GM18526 (cell line): ENCODE data around the gene GPR39.

Source experiments
- POLR2A ChIP-seq: IDR thresholded peaks from 3 replicates; pipeline ENCODE4 v1.6.1; 2011; ENCODE audit not compliant: insufficient read length; ENCODE audit errors: extremely low read depth

The GPR39 gene

DNA sequence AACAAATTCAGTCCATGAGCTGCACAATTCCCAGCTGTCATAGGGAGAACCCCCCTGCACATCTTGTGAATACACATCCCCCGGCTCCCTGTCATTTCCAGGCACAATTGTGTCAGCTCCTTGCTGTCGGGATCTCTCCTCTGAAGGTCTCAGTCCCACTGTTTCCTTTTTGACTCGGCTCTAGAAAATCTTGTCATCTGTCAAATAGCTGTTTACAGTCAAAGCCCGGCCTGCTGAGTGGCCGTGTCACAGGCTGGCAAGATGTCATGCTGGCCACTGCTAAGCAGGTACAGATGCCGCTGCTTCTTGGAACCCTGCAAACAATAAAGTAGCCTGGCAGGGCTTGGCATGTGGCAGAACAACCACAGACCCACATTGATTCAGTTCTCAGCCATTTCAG lies 191.7 kb downstream of the GPR39 start:
- TF ChIP-seq POLR2A, result no peak

DNA sequence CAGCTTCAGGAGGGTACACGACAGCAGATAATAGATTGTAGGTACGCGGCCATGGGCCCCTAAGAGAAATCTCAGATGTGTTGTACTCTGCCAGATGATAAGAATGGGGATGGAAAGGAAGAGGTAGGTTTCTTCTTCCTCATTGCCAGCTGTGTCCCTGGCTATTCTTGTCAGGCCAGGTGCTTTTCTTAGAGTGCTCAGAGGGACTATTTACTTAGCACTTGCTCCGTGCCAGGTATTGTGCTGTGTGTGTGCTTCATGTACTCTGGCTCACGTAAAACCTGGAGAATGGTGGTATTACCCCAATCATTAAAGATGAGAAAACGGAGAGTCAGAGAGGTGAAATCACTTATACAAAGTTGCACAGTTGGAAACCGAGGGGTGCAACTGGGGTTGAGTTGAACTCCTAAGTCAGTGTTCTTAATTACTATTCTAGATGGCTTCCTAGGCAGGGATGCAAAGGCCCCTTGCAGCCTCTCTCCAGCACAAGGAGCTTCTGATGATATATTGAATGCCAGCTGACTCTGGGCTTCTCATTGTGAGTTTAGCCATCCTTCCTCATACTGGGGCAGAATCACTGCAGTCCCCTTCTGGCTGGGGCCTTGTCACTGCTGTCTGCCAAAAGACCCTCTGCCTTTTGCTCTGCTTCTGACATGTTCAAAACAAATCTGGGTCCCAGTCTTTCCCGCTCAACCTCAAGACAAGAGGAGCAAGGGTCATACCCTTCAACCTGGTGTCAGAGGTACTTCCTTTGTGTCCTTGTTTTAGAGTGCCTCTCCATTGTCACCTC lies 192.7 kb downstream of the GPR39 start:
- TF ChIP-seq POLR2A, result no peak

DNA sequence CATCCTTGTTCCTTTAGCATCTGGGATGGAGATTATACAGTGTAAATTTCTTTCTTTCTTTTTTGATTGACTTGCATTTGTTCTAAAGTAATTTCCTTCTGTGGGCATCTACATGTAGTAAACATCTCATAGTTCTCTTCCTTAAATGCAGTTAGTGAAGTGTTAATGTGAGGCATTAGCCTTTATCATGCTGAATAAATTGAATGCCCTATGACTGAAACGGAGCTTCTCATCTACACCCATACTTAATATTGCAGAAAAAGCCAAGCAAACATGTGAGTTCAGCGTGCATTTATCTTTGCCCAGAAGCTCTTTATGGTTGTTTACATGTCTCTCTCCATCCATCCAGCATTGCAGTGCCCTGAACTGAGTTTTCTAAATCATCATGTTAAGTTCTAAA lies 195.1 kb downstream of the GPR39 start:
- no peak for TF ChIP-seq POLR2A

DNA sequence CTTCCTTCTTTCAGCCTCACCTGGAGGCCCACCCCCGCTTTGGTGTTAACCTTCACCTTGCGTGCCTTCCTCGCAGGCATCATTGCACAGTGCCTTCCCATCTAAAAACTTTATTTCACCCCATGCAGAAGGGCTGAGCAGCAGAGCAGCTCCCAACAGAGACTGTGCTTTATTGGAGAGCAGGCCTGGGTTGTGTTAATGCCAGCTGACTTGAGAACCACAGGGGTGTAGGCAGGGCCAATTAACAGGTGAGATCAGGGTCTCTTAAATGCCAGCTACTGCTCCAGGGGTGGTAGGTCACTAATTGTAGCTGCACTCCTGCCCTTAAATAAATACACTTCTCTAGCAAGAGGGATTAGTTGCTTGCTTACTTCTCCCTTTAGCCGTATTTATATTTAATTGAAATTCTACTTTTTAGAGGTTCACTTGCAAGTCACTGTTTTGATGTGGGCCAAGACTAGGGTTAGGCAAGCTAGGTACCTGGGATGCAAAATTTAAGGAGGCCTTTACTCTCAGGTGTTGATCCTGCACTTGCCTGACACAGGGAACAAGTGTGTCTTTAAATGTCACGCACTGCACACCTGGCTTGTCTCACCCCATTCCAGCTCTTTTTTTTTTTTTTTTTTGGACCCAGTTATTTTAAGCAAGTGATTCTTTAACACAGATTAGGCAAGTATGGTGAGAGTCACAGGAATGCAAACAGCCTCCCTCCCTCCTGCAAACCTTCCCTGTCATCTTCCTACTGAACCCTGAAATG lies 198.9 kb downstream of the GPR39 start:
- TF ChIP-seq POLR2A, result no peak

DNA sequence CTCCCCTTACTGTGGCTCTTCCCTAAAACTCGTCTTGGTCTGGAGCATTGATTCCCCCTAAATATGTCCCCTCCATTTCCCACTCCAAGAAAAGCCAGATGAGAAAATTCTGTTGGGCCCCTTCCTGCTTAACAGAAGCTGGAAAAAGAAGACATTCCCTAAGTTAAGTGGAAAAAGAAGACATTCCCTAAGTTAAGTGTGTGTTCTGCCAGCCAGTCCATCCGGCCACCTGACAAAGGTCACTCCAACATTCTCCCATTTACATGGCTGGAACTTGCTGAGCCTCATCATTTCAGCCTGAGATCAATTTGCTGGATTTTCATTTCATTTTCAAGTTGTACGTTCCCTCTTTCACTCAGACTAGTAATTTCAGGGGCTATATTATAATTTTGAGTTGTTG lies 201.4 kb downstream of the GPR39 start:
- no peak for TF ChIP-seq POLR2A

DNA sequence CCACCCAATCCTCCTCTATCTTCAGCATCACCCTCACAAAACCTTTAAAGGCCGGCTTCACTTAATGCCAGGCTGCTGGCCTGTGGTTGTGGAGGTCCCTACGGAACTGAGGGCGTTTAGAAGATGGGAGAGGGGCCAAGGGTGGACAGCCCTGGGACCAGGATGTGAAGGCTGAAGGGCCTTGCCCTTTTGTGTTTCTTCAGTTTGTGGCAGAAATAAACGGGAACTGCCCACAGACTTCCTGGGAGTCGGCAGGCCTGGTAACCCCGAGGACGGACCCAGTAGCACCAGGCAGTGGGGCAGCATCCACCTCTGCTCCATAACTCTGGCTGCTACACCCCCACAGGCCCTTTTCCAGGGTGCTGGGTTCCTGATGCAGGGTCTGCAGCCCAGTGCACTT lies 202.1 kb downstream of the GPR39 start:
- TF ChIP-seq POLR2A, result no peak

DNA sequence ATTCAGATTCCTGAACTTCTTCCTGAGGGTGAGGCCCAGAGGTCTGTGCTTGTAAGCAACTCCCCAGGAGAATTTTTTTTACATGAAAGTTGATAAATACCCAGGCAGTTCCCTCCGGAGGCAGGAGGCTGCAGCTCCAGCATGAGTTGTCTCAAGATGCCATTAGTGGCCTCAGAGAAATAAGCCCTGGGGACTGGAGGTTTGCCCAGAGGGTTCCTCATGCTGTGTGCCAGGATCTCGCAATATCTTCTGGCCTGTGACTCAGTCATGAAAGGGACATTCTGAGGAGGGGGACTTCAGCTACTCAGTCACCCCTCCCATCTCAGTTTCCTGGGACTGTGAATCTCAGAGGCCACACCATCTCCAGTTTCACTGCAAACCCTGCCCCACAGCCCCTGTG lies 203.5 kb downstream of the GPR39 start:
- no peak for TF ChIP-seq POLR2A

DNA sequence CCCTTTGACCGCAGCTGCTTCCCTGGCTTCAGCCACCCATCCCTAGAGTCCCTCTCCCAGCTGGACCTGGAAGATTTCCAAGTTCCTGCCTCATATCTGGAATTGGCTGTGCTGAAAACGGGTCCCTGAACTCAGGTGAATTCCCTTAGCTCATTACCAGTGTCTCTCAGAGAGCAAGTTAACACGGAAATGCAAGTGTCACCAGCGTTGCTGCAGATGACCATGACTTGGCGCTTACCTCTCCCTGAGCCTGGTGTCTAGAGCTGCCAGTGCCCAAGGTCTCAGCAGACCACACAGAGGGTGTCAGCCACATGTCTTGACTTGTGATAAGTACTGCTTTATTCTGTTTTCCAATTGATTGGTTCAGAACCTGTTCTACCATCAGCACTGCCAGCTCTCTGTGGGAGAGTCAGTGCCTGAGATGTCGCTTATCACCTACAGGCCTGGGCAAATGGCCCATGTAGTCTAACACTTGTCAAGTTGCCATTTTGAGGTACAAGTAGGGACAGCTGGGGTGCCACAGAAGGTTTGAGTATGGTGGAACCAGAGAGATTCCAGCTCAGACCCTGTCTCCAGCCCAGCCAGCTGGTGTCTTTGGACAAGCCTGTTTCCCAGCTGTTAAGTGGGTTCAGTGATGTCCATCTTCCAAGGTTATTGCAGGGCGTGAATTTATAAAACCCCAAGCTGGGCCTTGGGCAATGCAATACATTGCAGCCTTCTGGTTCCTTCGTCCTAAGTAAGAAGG lies 204.7 kb downstream of the GPR39 start:
- TF ChIP-seq POLR2A, result no peak

DNA sequence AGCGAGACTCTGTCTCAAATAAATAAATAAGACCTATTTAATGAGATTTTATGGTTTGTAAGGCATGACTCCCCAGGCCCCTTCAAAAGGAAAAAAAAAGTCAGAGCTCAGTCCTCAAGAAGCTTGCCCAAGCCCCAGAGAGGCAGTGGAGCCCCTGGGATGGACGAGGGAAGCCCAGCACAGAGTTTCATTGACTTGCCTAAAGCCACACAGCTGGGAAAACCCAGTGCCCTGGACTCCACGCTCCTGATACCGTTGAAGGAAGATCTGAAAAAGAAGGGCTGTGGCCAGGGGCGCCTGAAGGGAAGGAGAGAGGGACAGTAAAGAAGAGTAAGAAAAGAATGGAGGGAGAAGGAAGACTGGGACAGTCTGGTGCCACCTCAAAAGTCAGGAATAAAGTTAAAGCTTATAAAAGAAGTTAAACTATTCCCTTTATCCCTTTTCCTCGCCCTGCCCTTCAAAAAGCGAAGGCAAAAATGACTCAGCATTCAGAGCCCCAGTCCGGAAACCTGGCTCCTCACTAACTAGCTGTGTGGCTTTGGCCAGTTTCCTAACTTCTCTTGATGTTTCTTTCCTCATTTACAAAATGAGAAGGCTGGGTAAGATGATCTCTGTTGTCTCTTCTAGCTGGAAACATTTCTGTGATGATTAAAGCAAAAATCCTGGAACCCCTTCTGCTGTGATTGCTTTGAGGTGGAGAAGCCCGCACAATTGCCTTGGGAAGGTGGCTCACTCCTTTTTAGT lies 206.7 kb downstream of the GPR39 start:
- TF ChIP-seq POLR2A, result no peak

DNA sequence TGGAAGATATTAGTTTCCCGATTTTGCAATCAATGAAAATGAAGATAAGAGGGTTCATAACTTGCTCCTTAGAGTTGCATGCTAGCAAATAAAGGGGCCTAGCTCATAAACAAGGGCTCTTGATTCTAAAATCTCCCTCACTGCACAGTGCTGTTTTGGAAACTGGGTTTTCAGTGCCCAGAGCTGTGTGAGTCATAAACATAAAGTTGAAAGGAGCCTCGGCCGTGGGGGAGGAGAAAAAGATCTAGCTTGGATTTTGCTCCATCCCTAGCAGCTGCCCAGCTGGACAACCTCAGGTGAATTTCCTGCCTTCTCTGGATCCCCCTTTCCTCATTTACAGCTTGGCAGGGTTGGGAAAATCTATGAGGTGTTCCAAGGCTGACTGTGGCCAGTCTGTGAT lies 210.9 kb downstream of the GPR39 start:
- no peak for TF ChIP-seq POLR2A

DNA sequence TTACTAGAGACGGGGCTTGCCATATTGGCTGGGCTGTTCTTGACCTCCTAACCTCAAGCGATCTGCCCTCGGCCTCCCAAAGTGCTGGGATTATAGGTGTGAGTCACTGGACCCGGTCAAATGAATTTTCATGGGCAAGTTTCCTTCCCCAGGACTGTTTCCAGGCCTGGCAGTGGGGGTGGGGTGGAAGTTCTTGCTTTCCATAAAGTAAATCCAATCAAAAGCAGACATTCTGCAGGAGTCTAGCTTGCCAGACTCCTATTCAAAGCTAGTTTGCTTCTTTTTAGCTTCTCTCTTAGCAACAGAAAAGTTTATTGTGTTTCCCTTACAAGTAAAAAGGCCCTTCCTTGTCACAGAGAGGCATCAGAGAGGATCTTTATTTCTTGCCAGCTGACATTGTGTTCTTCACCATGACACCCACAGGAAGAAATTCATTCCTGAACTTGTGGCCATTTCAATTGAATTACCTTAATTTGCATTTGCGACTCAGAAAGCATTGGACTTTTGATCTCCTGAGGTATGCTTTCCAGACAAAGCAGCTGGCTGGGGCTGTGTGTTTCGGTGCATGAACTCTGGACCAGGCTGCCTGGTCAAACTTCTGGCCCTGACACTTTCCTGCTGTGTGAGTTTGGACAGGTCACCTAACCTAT lies 215.5 kb downstream of the GPR39 start:
- TF ChIP-seq POLR2A, result no peak

DNA sequence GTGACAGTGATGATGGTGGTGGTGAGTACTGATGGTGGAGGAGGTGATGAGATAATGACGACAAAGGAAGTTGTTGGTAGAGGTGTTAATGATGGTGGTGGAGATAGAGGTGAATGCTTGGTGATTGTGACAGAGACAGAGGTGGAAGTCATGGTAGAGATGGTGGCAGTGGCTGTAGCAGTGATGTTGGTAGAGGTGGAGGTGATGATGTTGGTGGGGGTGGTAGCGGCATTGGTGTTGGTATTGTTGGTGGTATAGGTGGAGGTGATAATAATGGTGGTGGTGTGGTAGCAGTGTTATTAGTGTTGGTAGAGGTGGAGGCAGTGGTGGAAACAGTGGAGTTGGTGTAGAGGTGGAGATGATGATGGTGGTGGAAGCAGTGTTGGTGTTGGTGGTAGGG lies 217.0 kb downstream of the GPR39 start:
- no peak for TF ChIP-seq POLR2A

DNA sequence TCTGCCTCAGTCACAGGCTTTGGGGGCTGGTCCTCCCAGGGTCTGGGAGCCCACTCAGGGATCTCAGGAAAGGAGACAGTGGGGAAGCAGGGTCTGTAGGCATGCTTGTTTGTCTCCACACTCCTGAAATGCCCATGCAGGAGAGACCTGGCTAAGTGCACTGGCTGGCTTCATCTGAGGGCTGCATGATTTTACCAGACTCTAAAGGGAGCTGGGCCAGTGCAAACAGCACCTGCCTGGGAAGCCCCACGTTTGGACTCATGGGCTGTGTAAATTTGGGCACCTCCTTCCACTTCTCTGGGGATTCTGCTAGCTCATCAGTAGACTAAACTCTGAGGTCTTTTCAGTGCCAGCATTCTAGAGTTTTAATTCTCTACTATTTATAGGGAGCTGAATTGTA lies 219.7 kb downstream of the GPR39 start:
- TF ChIP-seq POLR2A, result no peak

DNA sequence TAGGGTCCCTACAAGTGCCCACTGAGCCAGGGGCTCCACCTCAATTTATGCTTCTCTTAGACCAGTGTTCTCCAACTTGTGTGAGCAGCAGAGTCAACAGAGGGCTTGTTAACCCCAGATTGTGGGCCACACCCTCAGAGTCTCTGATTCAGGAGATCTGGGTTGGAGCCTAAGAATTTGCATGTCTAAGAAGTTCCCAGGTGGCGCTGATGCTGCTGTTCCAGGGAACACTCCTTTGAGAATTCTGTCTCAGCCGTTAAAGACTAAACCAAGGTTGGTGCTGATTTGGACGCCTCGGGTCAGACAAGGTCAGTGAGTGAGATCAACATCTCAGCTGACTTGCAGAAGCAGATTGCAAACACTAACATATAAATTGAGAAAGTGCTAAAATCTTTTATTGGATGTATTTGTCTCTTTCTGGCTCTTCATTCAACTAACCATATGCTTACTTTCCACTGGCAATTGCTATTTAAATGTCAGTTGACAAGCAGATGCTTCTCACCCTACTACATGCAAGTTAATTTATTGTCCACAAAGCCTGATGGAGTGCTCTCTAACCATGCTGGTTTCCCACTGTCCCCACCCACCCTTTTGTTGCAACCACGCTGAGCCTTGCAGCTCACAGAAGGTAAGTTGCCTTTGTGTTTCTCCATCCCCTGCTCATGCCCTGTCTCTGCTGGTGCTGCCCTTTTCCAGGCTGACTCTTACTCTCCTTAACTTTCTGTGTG lies 221.9 kb downstream of the GPR39 start:
- TF ChIP-seq POLR2A, result no peak

DNA sequence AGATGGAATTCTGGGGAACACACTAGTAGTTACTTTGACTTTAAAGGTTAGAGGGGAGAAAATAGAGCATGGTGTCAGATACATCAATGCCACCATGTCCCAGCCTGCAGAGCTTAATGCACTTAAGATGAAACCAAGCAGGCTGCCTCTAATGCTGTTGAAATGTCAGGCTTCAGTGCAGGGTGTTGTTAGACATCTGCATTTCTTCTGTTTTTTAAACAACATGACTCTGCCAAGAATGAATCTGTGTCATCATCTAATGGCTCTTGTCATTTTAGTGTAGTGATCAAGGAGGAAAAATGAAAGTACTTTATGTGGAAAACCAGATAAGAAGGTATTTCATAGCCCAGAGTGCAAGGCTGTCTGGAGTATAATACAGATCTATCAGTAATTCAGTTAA lies 223.5 kb downstream of the GPR39 start:
- TF ChIP-seq POLR2A, result no peak

DNA sequence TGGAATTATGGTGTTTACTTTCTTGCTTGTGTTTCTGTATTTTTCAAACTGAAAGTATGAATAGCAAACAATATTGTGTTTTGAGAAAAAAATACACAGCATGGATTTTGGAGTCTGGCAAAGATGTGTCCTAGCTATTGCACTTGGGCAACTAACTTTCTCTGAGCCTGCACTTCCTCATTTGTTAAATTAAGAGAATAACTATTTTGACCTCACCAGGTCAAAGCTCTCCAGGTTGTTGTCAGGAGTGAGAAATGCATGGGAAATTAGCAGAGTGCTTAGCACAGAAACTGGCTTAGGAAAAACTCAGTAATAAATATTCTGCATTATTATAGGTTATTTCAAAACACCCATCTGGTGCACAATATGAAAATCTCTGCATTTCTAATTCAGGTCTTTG lies 225.2 kb downstream of the GPR39 start:
- TF ChIP-seq POLR2A, result no peak
